ENCODE data around the gene GTF2H4.

The GTF2H4 gene

GRCh38 chr6:30960907-30961673 lies 53.1 kb downstream of the GTF2H4 start:
- DNase-seq, result no peak

- DNase-seq, result no peak
Measured at GRCh38 chr6:30962716-30963115, 54.7 kb downstream of the GTF2H4 start.

GRCh38 chr6:30963641-30964040 lies 55.6 kb downstream of the GTF2H4 start:
- no peak for DNase-seq
